ENCODE results near the gene RABL2B. TPM values are rescaled to one million over a fixed set of nuclear protein-coding genes. Genes with fewer than 3 reads are reported as not detected.

Gene RABL2B
- total RNA-seq, 2 experiments from 2014 or later = 36.0 to 37.3 TPM

GRCh38 chr22:50729391-50730012, 53.9 kb downstream of the RABL2B start:
- H3K27ac ChIP-seq (ENCODE audit: low read depth in 1 of 2, low read length in 2 of 2) = no peak overlapping the region
- H3K27ac Mint-ChIP-seq = no peak overlapping the region
- ChIA-PET CTCF (no interaction called here), POLR2A (no interaction called here)
- DNase-seq (no peak), ATAC-seq (ENCODE audit: poor library complexity) (no peak)
- H3K4me1 Mint-ChIP-seq (ENCODE audit: low read depth) = peaks cover 4% of the 10 kb centered on the region
- H3K4me3 ChIP-seq (ENCODE audit: low read length) = no peak overlapping the region
- no peaks in the 10 kb centered on the region for H3K27me3 Mint-ChIP-seq
- H3K4me3 Mint-ChIP-seq = no peak overlapping the region
- H3K4me1 ChIP-seq (ENCODE audit: insufficient read depth, low read length) = peaks cover 9% of the 10 kb centered on the region
- no peak for TF ChIP-seq CTCF (IDR thresholded peaks at IDR 0.05)
- intact Hi-C loops (cut with DNase I, micrococcal nuclease) = no loop called here
- no peaks in the 10 kb centered on the region for H3K27me3 ChIP-seq (ENCODE audit: control insufficient read depth in 1 of 2, insufficient read depth in 2 of 2, low read length in 2 of 2)
- H3K36me3 ChIP-seq (ENCODE audit: insufficient read depth, low read length) = no peaks in the 10 kb centered on the region
- no peaks in the 10 kb centered on the region for H3K9me3 Mint-ChIP-seq
- no peaks in the 10 kb centered on the region for H3K9me3 ChIP-seq (ENCODE audit: control insufficient read depth in 1 of 2, insufficient read depth in 1 of 2, low read length in 2 of 2)
- H3K36me3 Mint-ChIP-seq (ENCODE audit: low read depth) = no peaks in the 10 kb centered on the region

GRCh38 chr22:50728523-50728931, 54.9 kb downstream of the RABL2B start:
- ATAC-seq (ENCODE audit: poor library complexity) = no peak
- H3K36me3 ChIP-seq (ENCODE audit: insufficient read depth, low read length) = no peaks in the 10 kb centered on the region
- no peaks in the 10 kb centered on the region for H3K9me3 ChIP-seq (ENCODE audit: control insufficient read depth in 1 of 2, insufficient read depth in 1 of 2, low read length in 2 of 2)
- POLR2A ChIA-PET = no interaction called here
- intact Hi-C loops (cut with DNase I, micrococcal nuclease) = no loop called here
- Mint-ChIP-seq H3K27me3 (no peaks in the 10 kb centered on the region), H3K4me1 (ENCODE audit: low read depth) (peaks cover 4% of the 10 kb centered on the region), H3K4me3 (no peak overlapping the region), H3K36me3 (ENCODE audit: low read depth) (no peaks in the 10 kb centered on the region), H3K27ac (no peak overlapping the region), H3K9me3 (no peaks in the 10 kb centered on the region)
- H3K4me3 ChIP-seq (ENCODE audit: low read length) = no peak overlapping the region
- no peak for TF ChIP-seq CTCF (IDR thresholded peaks at IDR 0.05)
- no peaks in the 10 kb centered on the region for H3K27me3 ChIP-seq (ENCODE audit: control insufficient read depth in 1 of 2, insufficient read depth in 2 of 2, low read length in 2 of 2)
- peaks cover 9% of the 10 kb centered on the region for H3K4me1 ChIP-seq (ENCODE audit: insufficient read depth, low read length)
- H3K27ac ChIP-seq (ENCODE audit: low read depth in 1 of 2, low read length in 2 of 2) = no peak overlapping the region
- DNase-seq = no peak
- CTCF ChIA-PET = no interaction called here

DNA sequence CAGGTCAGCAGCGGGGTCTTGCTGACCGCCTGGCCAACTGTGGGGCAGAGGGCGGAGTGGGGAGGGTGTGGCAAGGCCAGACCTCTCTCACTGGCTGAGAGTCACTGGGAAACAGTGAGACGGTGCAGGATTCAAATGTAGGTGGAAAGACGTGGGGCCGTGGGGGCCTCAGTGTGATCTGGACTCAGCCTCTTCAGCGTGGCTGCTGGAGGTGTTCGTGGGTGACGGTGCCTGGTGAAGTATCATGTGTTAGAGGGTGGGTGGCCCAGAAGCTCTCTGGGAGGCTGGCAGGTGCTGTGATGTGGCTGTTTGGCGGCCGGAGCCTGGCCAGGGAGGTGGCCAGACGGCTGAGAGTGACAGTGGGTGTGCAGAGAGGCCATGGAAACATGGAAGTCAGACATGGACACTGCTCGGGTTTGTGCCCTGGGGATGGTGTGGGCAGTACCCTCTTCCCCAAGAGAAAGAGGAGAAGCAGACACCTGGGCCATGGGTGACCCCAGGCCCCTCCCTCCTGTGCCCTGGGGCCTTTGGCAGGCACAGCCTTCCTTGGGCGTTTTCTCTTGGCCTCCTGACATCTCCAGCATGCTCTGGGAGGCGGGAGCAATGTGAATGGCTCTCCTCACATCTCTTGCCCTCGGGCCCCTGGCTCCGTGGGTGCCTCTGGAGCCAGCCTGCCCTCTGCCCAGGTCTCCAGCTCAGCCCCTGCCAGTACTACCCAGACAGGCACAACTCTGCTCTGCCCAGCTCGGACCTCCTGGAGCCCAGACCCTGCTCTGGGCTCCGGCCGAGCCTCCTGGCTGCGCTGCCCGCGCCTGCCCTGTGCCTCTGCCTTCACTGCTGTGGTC, 55.5 kb downstream of the RABL2B start:
- TF ChIP-seq CTCF (IDR thresholded peaks at IDR 0.05) = no peak
- Histone ChIP-seq H3K27ac (ENCODE audit: low read depth in 1 of 2, low read length in 2 of 2) (no peak overlapping the region), H3K36me3 (ENCODE audit: insufficient read depth, low read length) (no peaks in the 10 kb centered on the region), H3K27me3 (ENCODE audit: control insufficient read depth in 1 of 2, insufficient read depth in 2 of 2, low read length in 2 of 2) (no peaks in the 10 kb centered on the region), H3K4me1 (ENCODE audit: insufficient read depth, low read length) (peaks cover 9% of the 10 kb centered on the region), H3K4me3 (ENCODE audit: low read length) (no peak overlapping the region), H3K9me3 (ENCODE audit: control insufficient read depth in 1 of 2, insufficient read depth in 1 of 2, low read length in 2 of 2) (no peaks in the 10 kb centered on the region)
- ATAC-seq (ENCODE audit: poor library complexity) = no peak
- peaks cover 4% of the 10 kb centered on the region for H3K4me1 Mint-ChIP-seq (ENCODE audit: low read depth)
- ChIA-PET CTCF (no interaction called here), POLR2A (no interaction called here)
- no peak for DNase-seq
- H3K27me3 Mint-ChIP-seq = no peaks in the 10 kb centered on the region
- no peak overlapping the region for H3K27ac Mint-ChIP-seq
- no peaks in the 10 kb centered on the region for H3K36me3 Mint-ChIP-seq (ENCODE audit: low read depth)
- intact Hi-C loops (cut with DNase I, micrococcal nuclease) = no loop called here
- H3K9me3 Mint-ChIP-seq = no peaks in the 10 kb centered on the region
- H3K4me3 Mint-ChIP-seq = no peak overlapping the region
